ENCODE measurements around the gene NPBWR2. TPM values are rescaled to one million over a fixed set of nuclear protein-coding genes. Genes with fewer than 3 reads are reported as not detected.

NPBWR2 gene
- total RNA-seq, 1 donor from 2014 or later, result not detected

- H3K4me1 Mint-ChIP-seq, result peaks cover 20% of the 10 kb centered on the region
- H3K27me3 Mint-ChIP-seq (ENCODE audit: low read depth), result peaks cover 69% of the 10 kb centered on the region
Observed at GRCh38 chr20:64086801-64087200, 20.6 kb downstream of the NPBWR2 start.

DNA sequence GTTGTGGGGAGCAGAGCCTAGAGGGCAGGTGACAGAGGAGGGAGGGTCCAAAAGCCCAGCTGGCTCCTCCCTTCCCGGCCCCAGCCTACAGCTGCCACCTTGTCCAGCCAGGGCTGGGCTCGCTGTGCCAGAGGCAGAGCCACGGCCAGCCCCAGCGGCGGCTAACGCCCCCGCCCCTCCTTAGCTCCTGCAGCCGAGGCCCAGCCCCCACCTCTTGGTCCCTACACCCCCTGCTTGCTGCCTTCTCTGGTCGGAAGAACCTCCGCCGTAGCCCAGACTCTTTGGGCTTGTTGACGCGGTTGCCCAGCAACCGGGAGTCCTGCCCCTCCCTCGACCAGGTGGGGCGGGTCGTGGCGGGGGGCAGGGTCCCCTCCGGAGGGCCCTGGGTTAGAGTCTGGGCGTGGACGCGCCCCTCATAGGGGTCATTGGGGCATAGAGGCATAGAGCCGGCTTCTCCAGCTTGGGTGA, 22.6 kb downstream of the NPBWR2 start:
- H3K9me3 Mint-ChIP-seq, result no peaks in the 10 kb centered on the region
- H3K27me3 Mint-ChIP-seq (ENCODE audit: low read depth), result peaks cover 72% of the 10 kb centered on the region
- TF ChIP-seq, protein P1, sequence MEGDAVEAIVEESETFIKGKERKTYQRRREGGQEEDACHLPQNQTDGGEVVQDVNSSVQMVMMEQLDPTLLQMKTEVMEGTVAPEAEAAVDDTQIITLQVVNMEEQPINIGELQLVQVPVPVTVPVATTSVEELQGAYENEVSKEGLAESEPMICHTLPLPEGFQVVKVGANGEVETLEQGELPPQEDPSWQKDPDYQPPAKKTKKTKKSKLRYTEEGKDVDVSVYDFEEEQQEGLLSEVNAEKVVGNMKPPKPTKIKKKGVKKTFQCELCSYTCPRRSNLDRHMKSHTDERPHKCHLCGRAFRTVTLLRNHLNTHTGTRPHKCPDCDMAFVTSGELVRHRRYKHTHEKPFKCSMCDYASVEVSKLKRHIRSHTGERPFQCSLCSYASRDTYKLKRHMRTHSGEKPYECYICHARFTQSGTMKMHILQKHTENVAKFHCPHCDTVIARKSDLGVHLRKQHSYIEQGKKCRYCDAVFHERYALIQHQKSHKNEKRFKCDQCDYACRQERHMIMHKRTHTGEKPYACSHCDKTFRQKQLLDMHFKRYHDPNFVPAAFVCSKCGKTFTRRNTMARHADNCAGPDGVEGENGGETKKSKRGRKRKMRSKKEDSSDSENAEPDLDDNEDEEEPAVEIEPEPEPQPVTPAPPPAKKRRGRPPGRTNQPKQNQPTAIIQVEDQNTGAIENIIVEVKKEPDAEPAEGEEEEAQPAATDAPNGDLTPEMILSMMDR (conservative IDR thresholded peaks at IDR 0.05), result no peak
- no peak overlapping the region for H3K27ac Mint-ChIP-seq (ENCODE audit: unreplicated experiment)
- no peak for DNase-seq (ENCODE audit: low read depth, low spot score)
- H3K36me3 Mint-ChIP-seq (ENCODE audit: low read depth), result no peaks in the 10 kb centered on the region
- H3K4me1 Mint-ChIP-seq, result peaks cover 25% of the 10 kb centered on the region
- peak overlapping the region; percentile 88 for H3K4me3 Mint-ChIP-seq

More at GRCh38 chr20:64086801-64087200, 20.6 kb downstream of the NPBWR2 start:
- TF ChIP-seq, protein P1 (conservative IDR thresholded peaks at IDR 0.05), result no peak
- Mint-ChIP-seq H3K4me3 (no peak overlapping the region), H3K36me3 (ENCODE audit: low read depth) (no peaks in the 10 kb centered on the region), H3K9me3 (no peaks in the 10 kb centered on the region), H3K27ac (ENCODE audit: unreplicated experiment) (no peak overlapping the region)
- DNase-seq (ENCODE audit: low read depth, low spot score), result no peak

- Mint-ChIP-seq H3K27ac (ENCODE audit: unreplicated experiment) (no peak within 1 kb of the TSS), H3K4me3 (peak within 1 kb of the TSS; percentile 88), H3K4me1 (peaks cover 26% of the 10 kb centered on the region), H3K27me3 (ENCODE audit: low read depth) (peaks cover 71% of the 10 kb centered on the region), H3K9me3 (no peaks in the 10 kb centered on the region), H3K36me3 (ENCODE audit: low read depth) (no peaks in the 10 kb centered on the region)
- DNase-seq (ENCODE audit: low read depth, low spot score), result no peak
- TF ChIP-seq, protein P1 (conservative IDR thresholded peaks at IDR 0.05), result no peak
Observed at GRCh38 chr20:64083804-64084684, 23.3 kb downstream of the NPBWR2 start, which contains the start of gene LKAAEAR1. Gene LKAAEAR1, minus strand, starts transcription at chr20:64084398. Its CDS starts 179 bp downstream, at chr20:64084219.

DNA sequence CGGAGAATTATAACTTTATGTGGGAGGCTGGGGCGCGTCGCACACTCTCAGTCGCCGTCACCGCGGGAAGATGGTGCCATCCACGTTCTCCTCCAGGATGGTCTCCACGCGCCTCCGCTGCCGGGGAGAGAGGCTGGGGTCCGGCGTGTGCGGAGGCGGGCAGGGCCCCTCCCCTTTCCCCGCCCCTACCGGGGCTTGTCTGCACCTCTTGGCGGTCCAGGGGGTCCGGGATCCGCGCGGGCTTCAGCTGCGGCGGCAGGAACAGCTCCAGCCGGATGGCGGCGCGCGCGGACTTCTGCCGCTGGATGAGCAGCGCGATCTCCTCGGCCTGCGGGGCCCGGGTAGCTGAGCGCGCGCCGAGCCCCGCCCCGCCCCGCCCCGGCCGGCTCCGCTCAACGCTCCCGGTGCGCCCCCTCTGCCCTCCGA, 24.0 kb downstream of the NPBWR2 start:
- Mint-ChIP-seq H3K4me3 (peak overlapping the region; percentile 67), H3K36me3 (ENCODE audit: low read depth) (no peaks in the 10 kb centered on the region), H3K4me1 (peaks cover 30% of the 10 kb centered on the region), H3K9me3 (no peaks in the 10 kb centered on the region), H3K27me3 (ENCODE audit: low read depth) (peaks cover 64% of the 10 kb centered on the region), H3K27ac (ENCODE audit: unreplicated experiment) (no peak overlapping the region)
- peak; percentile 73 for DNase-seq (ENCODE audit: low read depth, low spot score)
- TF ChIP-seq, protein P1 (conservative IDR thresholded peaks at IDR 0.05), result peak; percentile 67

DNA sequence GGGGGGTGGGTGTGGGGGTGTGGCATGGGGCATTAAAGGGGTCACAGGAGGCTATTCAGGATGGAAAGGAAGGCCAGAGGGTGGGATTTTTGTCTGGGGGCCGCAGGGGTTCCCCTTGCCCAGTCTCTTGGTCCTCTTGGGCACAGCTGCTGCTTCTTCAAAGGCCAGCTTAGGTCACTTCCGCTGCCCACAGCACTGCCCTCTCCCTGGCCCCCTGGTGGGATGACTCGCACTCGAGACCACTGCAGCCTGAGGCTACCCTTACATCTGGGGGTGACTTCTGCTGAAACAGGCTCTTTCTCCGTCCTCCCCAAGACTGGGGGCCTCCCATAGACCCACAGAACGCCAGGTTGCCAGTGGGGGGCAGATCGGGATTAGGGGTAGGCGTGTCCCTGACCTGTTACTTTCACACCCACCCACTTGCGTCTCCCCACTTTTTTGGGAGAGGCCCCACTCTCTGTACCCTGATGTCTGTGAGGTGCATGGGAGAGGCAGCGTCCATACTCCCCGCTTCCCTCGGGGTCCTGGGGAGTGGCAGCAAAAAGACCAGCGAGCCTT, 24.5 kb downstream of the NPBWR2 start:
- DNase-seq (ENCODE audit: low read depth, low spot score), result no peak
- Mint-ChIP-seq H3K9me3 (no peaks in the 10 kb centered on the region), H3K36me3 (ENCODE audit: low read depth) (no peaks in the 10 kb centered on the region), H3K4me1 (peaks cover 30% of the 10 kb centered on the region), H3K4me3 (peak overlapping the region; percentile 67), H3K27me3 (ENCODE audit: low read depth) (peaks cover 59% of the 10 kb centered on the region), H3K27ac (ENCODE audit: unreplicated experiment) (no peak overlapping the region)
- TF ChIP-seq, protein P1 (conservative IDR thresholded peaks at IDR 0.05), result no peak

Data from neural crest cell (in vitro differentiated cells).